Measurements from ENCODE around the gene SPINK6. TPM values are rescaled to one million over a fixed set of nuclear protein-coding genes. Genes with fewer than 3 reads are reported as not detected.

Gene SPINK6
- total and polyA plus RNA-seq, 2 of the 8 experiments (the other 6 are each of a cell fraction or from before 2014, with no cell fraction given) = not detected

- no peak for TF ChIP-seq ZNF274 (IDR thresholded peaks at IDR 0.05; ENCODE audit: borderline replicate concordance, extremely low read depth, low read length)
- no peak for TF ChIP-seq SP2 (IDR thresholded peaks at IDR 0.05; ENCODE audit: low read length)
- no peak for TF ChIP-seq CREB1 (IDR thresholded peaks at IDR 0.05)
- TF ChIP-seq HDAC6 (IDR thresholded peaks at IDR 0.05; ENCODE audit: low read depth, low read length) = no peak
- TF ChIP-seq KDM4A (IDR thresholded peaks at IDR 0.05; ENCODE audit: low read depth, low read length, severe bottlenecking) = no peak
- no peak for TF ChIP-seq SIX5 (IDR thresholded peaks at IDR 0.05; ENCODE audit: low read depth, low read length)
- no peak for TF ChIP-seq CHD2 (IDR thresholded peaks at IDR 0.05; ENCODE audit: low read length)
- no peak for TF ChIP-seq GABPA (IDR thresholded peaks at IDR 0.05; ENCODE audit: borderline replicate concordance, insufficient read depth, low read length)
Measured at GRCh38 chr5:148237785-148238417, 35.1 kb downstream of the SPINK6 start (continued).

All from H1 (cell line).